Right ventricle myocardium superior (tissue), 1 donor: ENCODE results near the gene SDHAF4. TPM values are rescaled to one million over a fixed set of nuclear protein-coding genes. Genes with fewer than 3 reads are reported as not detected.
"Not testable (repeated sequence)": the region's sequence is repeated elsewhere in the genome, so short reads cannot be mapped to it uniquely, and the experiment has no call there.

Source experiments
- ATAC-seq: fragments of 200-7000 bp; cut with Tn5 transposase; one replicate; pipeline ENCODE4 v1.9.1; 2020; ENCODE audit warnings: mild to moderate bottlenecking; ENCODE audit not compliant: poor library complexity
- DNase-seq: peaks from one replicate; pipeline ENCODE4 v3.0.0-alpha.2; 2020
- intact Hi-C: fragments of 100-400 bp; cut with DNase I; formaldehyde crosslinking; loops from one replicate; pipeline ENCODE4 v1.11.2; 2022
- total RNA-seq: library from RNA; stranded (reverse); fragmentation: NEBNext Ultra II Directional; extraction: Animal tissue kit (Norgen Biotek cat#: 25700); gene quantifications from one replicate; pipeline ENCODE4 v1.2.1, GENCODE V29; 2021
- donor health status: DM: no; HTN: yes; CAD: no; lungs with severe emphysema.

Gene SDHAF4
- total RNA-seq, 1 donor from 2014 or later, result 17.8 TPM

DNA sequence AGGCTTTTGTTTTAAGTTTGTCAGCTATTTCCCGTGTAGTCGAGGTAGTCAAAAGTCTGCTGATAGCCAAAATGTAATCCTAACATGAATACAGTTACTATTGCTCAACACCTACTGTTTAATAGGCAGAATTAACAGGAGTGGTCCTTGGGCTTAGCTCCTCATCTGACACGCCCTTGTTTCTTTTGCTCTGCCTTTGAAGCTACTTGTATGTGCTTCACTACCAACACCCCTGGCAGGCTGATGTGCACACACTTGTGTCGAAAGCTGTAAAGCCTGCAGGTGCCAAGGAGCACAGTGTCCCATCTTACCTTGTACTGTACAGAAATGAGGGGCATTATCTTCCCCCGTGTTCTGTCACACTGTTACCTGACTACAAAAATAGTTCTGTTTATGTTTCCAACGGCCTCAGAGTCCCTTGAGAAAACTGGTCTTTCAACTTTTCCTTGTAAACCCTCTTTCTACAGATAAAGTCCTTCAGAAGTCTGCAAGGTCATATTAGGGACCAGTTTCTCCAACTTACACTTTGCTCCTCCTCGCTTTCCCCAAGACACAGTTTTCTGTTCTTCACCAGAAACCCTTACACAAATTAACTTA, 9.3 kb downstream of the SDHAF4 start:
- ATAC-seq (peak; percentile 29), DNase-seq (no peak)
- intact Hi-C loops, result no loop called here

DNA sequence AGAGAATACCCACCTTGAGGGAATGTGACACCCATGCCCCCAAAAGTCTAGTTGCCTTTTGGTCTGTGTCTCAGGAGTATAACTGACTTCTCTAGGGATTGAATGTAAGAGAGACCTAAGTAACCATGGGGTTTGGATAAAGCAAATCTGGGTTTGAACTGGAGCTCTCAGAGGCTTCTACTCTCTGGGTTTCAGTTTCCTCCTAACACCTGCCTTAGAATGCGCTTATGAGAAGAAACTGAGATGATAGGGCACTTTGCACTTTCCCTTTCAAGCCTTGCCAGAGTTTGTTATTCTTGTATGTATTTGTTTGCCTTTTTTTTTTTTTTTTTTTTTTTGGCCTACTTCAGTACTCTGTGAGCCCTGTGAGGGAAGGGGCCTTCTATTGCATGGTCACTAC, 19.4 kb downstream of the SDHAF4 start:
- intact Hi-C loops, result no loop called here
- ATAC-seq, result no peak
- no peak for DNase-seq

DNA sequence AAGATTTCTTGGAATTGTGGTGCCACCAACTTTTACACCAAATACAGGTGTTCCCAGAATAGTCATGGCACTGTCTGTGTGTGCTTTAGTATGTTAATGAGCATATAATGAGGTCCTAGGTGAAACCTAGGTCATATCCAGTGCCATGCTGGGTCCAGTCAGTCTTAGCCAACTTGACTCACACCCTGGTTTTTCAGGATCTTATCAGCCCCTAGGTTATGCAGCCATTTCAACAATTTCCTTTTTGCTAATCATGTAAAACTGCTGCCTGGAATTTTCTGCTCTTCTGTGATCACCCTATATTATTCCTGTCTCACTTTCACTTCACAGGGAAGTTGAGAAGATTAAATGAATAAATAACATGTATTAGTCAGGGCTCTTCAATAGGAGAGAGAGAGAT, 23.7 kb downstream of the SDHAF4 start:
- no peak for ATAC-seq
- no peak for DNase-seq
- intact Hi-C loops, result no loop called here

DNA sequence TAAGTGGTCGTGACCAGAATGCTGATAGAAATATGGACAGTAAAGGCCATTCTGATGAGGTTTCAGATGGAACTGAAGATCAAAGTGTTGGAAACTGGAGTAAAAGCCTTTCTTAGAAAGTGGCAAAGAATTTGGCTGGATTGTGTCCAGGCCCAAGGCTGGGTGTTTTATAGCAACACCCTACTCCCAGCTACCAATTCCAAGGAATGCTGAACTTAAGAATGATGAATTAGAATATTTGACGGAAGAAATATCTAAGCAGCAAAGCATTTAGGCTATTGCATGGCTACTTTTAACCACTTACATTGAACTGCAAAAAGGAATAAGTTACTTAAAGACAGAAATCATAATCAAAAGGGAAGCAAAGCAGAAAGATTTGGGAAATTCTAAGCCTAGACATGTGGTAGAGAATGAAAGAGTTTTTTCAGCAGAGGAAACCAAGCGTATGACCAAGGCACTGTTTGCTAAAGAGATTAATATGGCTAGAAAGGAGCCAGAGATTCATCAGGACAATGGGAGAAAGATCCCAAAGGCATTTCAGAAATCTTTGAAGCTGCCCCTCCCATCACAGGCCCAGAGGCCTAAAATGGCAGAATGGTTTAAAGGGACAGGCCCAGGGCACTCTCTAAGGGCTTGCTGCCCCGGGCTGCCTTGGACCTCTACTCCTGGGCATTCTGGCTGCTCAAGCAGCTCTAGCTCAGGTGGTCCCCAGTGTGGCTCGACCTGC, 25.8 kb downstream of the SDHAF4 start:
- intact Hi-C loops, result no loop called here
- ATAC-seq (no peak), DNase-seq (no peak)

DNA sequence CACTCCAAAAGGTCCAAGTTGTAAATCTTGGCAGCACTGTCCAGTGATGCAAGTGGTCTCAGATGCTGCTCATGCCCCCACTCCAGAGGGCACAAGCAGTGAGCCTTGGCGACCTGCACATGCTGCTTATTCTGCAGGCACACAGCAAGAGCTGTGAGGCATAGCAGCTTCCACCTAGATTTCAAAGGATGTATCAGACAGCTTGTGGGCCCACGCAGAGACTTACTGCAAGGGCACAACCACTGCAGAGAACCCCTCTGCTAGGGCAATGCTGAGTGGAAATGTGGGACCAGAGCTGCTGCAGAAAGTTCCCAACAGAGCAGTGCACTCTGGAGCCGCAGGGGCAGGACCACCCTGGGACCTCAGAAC, 26.4 kb downstream of the SDHAF4 start:
- intact Hi-C loops, result no loop called here
- ATAC-seq, result no peak

DNA sequence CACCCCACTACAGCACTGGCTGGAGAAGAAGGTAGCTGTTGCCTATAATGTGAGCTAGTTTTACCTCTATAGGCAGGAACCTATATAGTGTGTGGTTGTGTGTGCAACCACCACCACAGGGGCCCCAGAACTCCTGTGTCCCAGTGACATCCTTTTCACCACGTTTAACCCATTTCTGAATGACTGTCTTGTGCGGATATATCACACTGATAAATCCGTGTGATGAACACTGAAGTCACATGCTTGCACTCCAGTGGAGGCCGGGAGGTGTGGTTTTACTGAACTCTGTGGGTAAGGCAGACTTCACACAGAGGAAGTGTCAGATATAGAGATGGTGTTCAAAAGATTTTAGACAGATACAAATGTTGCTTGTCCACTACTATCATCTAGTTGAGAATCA, 32.5 kb downstream of the SDHAF4 start:
- DNase-seq (no peak), ATAC-seq (no peak)
- intact Hi-C loops, result no loop called here

More for the DNA sequence above, 26.4 kb downstream of the SDHAF4 start:
- no peak for DNase-seq

DNA sequence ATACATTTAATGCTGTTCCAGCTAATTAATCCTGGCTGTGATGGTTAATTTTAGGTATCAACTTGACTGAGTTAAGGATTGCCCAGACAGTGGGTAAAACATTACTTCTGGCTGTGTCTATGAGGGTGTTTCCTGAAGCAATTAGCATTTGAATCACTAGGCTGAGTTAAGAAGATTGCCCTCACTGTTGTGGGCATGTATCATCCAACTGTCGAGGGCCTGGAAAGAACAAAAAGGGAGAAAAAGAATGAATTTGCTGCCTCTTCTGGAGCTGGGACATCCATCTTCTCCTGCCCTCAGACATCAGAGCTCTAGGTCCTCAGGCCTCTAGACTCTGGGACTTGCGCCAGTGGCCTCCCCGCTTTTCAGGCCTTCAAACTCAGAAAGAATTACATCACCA, 34.3 kb downstream of the SDHAF4 start:
- ATAC-seq, result no peak
- intact Hi-C loops, result no loop called here

DNA sequence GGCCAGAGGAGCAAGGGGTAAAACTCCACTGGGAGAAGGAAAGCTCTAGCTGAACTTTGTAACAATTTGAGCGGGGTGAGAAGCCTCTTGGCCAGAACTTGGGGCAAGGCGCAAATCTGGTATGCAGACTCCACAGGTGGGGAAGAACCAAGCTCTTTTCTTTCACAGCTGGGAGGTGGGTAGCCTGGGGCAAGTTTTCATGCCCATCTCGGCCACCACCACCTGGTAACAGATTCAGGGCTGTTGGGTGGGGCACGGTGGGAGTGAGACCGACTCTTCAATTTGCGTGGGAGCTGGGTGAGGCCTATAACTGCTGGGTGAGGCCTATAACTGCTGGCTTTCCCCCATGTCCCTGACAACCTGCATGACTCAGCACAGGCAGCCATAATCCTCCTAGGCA, 37.5 kb downstream of the SDHAF4 start:
- DNase-seq (no peak), ATAC-seq (no peak)
- intact Hi-C loops, result no loop called here

More for the DNA sequence above, 34.3 kb downstream of the SDHAF4 start:
- DNase-seq, result no peak

DNA sequence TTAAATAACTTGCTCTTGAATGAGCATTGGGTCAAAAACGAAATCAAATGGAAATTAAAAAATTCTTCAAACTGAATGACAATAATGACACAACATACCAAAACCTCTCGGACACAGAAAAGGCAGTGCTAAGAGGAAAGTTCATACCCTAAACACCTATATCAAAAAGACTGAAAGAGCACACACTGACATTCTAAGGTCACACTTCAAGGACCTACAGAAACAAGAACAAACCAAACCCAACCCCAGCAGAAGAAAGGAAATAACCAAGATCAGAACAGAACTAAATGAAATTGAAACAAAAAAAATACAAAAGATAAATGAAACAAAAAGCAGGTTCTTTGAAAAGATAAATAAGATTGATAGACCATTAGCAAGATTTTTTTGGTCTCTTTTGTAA, 40.6 kb downstream of the SDHAF4 start:
- ATAC-seq, DNase-seq, intact Hi-C loops: not testable (repeated sequence)

DNA sequence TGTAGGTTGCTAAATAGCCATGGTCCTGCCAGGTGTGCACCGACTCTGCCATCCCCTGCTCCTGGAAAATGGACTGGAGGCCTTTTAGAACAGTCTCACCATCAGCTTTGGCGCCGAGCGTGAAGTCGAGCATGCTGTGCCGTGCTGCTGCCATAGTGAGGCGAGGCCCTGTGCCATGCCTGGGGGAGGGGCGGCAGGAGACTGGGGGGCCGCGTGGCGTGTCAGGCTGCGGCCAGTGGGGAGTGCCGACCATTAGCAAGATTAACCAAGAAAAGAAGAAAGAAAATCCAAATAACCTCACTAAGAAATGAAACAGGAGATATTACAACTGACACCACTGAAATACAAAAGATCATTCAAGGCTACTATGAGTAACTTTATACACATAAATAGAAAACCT, 42.5 kb downstream of the SDHAF4 start:
- DNase-seq, intact Hi-C loops, ATAC-seq: not testable (repeated sequence)

DNA sequence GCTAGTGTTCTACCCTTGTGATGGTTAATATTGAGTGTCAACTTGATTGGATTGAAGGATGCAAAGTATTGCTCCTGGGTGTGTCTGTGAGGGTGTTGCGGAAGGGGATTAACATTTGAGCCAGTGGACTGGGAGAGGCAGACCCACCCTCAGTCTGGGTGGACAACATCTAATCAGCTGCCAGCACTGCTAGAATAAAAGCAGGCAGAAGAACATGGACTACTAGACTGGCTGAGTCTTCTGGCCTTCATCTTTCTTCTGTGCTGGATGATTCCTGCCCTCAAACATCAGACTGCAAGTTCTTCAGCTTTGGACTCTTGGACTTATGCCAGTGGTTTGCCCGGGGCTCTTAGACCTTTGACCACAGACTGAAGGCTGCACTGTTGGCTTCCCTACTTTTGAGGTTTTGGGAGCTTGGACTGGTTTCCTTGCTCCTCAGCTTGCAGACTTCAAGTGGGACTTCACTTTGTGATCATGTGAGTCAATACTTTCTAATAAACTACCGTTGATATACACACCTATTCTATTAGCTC, 50.1 kb downstream of the SDHAF4 start:
- ATAC-seq (no peak), DNase-seq (no peak)
- intact Hi-C loops, result no loop called here

DNA sequence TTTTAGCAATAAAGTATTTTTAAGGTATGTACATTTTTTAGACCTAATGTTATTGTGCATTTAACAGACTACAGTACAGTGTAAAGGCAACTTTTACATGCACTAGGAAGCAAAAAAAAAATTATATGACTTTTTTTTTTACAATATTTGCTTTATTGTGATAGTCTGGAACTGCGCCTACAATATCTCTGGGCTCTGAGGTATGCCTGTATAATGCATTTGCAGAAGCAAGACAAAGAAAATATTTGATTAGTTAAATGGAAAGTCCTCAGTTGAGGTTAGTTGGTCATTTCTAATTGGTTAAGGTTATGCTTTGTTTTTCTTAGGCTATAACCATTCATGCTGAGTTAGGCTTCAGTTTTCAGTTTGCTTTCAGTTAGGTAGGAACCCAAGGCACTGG, 54.0 kb downstream of the SDHAF4 start:
- intact Hi-C loops, result no loop called here
- DNase-seq (no peak), ATAC-seq (no peak)

DNA sequence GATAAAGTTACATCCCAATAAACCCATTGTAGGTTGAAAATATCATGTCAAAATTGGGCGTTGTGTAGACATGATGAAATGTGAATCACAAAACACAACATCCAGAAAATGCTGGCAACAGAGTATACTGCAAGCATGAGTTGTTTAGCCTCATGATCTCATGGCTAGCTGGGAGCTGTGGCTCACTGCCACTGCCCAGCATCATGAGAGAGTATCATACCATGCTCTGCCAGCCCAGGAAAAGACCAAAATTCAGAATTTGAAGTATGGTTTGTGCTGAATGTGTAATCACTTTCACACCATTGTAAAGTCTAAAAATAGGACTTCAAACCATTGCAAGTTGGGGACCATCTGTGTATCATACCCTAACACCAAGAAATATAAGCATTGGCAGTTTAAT, 55.7 kb downstream of the SDHAF4 start:
- intact Hi-C loops, result no loop called here
- DNase-seq, result no peak
- no peak for ATAC-seq

DNA sequence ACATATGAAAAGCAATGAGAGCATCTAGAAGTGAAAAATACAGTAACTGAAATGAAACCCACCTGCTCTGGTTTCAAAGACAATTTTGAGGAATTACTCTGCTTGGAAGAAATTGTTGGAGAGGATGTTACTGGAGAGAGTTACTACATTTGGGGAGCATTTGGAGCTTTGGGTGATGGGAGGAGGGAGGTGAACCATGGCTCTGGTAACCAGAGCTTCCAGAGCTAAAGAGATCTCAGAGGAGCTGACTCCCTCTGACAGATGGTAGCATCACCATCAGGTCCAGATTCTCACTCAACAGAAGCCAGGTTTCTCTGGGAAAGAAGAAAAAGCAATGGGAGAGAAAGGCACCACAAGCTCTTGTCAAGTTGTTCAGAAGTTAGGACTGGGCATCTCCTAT, 58.7 kb downstream of the SDHAF4 start:
- intact Hi-C loops, result no loop called here
- ATAC-seq (no peak), DNase-seq (no peak)

DNA sequence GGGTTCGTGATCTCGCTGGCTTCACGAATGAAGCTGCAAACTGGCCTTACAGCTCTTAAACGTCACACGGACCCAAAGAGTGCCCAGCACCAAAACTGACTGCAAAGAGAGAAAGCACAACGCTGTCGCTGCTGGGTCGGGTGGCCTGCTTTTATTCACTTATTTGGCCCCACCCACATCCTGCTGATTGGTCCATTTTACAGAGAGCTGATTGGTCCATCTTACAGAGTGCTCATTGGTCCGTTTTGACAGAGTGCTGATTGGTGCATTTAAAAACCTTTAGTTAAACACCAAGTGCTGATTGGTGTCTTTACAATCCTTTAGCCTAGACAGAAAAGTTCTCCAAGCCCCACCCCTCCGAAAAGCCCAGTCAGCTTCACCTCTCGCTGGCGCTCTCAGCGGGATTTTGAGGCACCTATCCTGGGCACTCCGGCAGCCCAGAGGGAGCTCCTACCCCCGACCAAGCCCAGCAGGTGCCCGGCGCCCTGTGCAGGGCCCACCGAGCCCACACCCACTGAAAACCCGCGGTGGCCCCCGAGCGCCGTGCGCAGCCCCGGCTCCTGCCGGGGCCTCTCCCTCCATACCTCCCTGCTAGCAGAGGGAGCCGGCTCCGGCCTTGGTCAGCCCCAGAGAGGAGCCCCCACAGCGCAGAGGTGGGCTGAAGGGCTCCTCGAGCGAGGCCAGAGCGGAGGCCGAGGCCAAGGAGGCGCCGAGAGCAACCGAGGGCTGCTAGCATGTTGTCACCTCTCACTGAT, 60.9 kb downstream of the SDHAF4 start:
- intact Hi-C loops, result no loop called here
- no peak for ATAC-seq
- no peak for DNase-seq

DNA sequence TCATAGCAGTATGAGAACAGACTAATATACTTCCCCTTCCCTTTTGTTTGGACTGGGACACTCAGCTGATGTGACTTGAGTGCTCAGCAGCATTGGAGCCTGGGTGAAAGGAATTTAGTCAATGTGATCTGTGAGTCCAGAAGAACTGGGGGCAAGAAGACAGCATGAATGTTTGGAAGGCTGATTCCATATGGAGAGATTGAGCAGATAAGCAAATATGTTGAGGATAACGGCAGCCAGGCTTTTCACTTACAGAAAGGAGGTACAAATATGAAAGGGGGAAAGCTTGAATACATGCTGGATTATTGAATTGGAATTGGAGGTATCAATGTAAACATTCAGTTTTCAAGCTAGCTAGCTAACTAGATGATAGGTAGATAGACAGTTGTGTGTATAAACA, 63.2 kb downstream of the SDHAF4 start:
- ATAC-seq (no peak), DNase-seq (no peak)
- intact Hi-C loops, result no loop called here

DNA sequence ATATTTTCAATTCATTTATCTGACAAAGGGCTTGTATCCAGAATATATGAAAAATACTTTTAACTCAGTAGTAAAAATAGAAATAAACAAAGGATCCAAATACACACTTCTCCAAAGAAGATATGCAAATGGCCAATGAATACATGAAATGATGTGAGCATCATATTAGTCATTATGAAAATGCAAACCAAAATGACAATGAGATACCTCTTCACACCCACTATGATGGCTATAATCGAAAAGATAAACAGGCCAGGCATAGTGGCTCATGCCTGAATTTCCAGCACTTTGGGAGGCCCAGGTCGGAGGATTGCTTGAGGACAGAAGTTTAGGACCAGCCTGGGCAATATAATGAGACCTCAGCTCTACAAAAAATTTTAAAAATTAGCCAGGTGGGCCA, 67.1 kb downstream of the SDHAF4 start:
- ATAC-seq (no peak), DNase-seq (no peak)
- intact Hi-C loops, result no loop called here

DNA sequence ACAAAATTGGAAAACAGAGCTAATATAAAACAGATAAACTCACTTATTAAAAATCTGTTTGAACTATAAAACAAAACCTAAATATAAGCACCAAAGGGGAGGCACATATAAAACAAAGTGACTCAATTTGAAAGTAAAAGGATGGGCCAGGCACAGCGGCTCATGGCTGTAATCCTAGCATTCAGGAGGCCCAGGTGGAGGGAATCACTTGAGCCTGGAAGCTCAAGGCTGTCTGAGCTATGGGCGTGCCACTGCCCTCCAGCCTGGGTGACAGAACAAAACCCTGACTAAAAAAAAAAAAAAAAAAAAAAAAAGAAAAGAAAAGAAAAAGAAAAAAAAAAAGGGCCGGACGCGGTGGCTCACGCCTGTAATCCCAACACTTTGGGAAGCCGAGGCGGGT, 69.9 kb downstream of the SDHAF4 start:
- DNase-seq (no peak), ATAC-seq (no peak)
- intact Hi-C loops, result no loop called here

DNA sequence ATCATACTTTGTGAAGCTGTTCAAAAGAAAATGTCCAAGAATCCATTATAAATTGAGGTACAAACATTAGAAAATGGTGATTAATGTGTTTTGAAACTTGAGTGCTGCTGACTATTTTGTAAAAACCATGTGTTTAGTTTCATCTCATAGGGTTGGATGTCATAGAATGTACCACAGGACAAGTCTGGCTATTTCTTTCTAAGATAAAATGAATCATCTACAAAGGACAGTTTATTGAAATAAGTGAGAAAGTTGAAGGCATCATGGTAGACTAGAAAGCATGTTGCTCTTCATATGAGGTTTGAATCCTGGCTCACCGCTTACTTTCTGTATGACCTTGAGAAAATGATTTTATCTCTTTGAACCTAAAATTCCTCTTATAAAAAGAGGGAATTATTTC, 71.7 kb downstream of the SDHAF4 start:
- DNase-seq, result no peak
- intact Hi-C loops, result no loop called here
- ATAC-seq, result no peak
